GM23338 (cell line): ENCODE data around the gene ERGIC2. TPM values are rescaled to one million over a fixed set of nuclear protein-coding genes. Genes with fewer than 3 reads are reported as not detected.

Source experiments
- ATAC-seq: fragments of 200-7000 bp; cut with Tn5 transposase; 3 replicates; pipeline ENCODE4 v1.9.1; 2020
- DNase-seq: peaks from one replicate; pipeline ENCODE4 v3.0.0-alpha.2; 2015; ENCODE audit warnings: low spot score
- H2AFZ ChIP-seq: fragments of 200-600 bp; sonication (generic); 2 replicates; pipeline ENCODE4 v1.8.0; 2016; ENCODE audit warnings: antibody characterized with exemption, mild to moderate bottlenecking, moderate library complexity
- H3F3A ChIP-seq: fragments of 200-600 bp; sonication (generic); replicated peaks from 2 replicates; pipeline ENCODE4 v1.8.0; 2017; ENCODE audit warnings: antibody characterized with exemption, mixed run types, low read depth
- H3K27ac ChIP-seq: fragments of 200-600 bp; sonication (generic); 2 replicates; pipeline ENCODE4 v1.6.1; 2016; ENCODE audit warnings: low read depth
- H3K27me3 ChIP-seq: fragments of 200-600 bp; sonication (generic); 2 replicates; pipeline ENCODE4 v1.8.0; 2016; ENCODE audit warnings: mild to moderate bottlenecking, mixed run types, moderate library complexity; ENCODE audit not compliant: insufficient read depth
- H3K36me3 ChIP-seq: fragments of 200-600 bp; sonication (generic); 2 replicates; pipeline ENCODE4 v1.8.0; 2016; ENCODE audit warnings: mild to moderate bottlenecking; ENCODE audit not compliant: insufficient read depth
- H3K4me1 ChIP-seq: fragments of 200-600 bp; sonication (generic); 2 replicates; pipeline ENCODE4 v1.8.0; 2016; ENCODE audit warnings: mild to moderate bottlenecking, moderate library complexity; ENCODE audit not compliant: insufficient read depth
- H3K4me2 ChIP-seq: fragments of 200-600 bp; sonication (generic); 2 replicates; pipeline ENCODE4 v1.7.1; 2017; ENCODE audit warnings: mixed run types
- H3K4me3 ChIP-seq: fragments of 200-600 bp; sonication (generic); 2 replicates; pipeline ENCODE4 v1.6.1; 2016; ENCODE audit warnings: mixed run types
- H3K79me2 ChIP-seq: fragments of 200-600 bp; sonication (generic); replicated peaks from 2 replicates; pipeline ENCODE4 v1.8.0; 2017; ENCODE audit warnings: mild to moderate bottlenecking; ENCODE audit not compliant: insufficient read depth
- H3K9me2 ChIP-seq: fragments of 200-600 bp; sonication (generic); 2 replicates; pipeline ENCODE4 v1.8.0; 2017; ENCODE audit not compliant: insufficient read depth
- H4K20me1 ChIP-seq: fragments of 200-600 bp; sonication (generic); replicated peaks from 2 replicates; pipeline ENCODE4 v1.8.0; 2017; ENCODE audit warnings: mild to moderate bottlenecking; ENCODE audit not compliant: insufficient read depth
- H3K27ac Mint-ChIP-seq: 2 replicates; pipeline ENCODE4 v1.8.0; 2020; ENCODE audit warnings: inconsistent platforms, mild to moderate bottlenecking, moderate library complexity, mixed read lengths
- H3K27me3 Mint-ChIP-seq: 3 replicates; pipeline ENCODE4 v1.8.0; 2022; ENCODE audit warnings: low read depth, mild to moderate bottlenecking, moderate library complexity, mixed read lengths, inconsistent platforms; ENCODE audit not compliant: insufficient read depth, poor library complexity
- H3K36me3 Mint-ChIP-seq: 3 replicates; pipeline ENCODE4 v1.8.0; 2021; ENCODE audit warnings: low read depth, mild to moderate bottlenecking, inconsistent platforms, moderate library complexity, mixed read lengths
- H3K4me1 Mint-ChIP-seq: 3 replicates; pipeline ENCODE4 v1.8.0; 2020; ENCODE audit warnings: mild to moderate bottlenecking, inconsistent platforms, mixed read lengths
- H3K4me3 Mint-ChIP-seq: 3 replicates; pipeline ENCODE4 v1.8.0; 2021; ENCODE audit warnings: moderate library complexity, mild to moderate bottlenecking, inconsistent platforms, mixed read lengths
- H3K9me3 Mint-ChIP-seq: 3 replicates; pipeline ENCODE4 v1.8.0; 2020; ENCODE audit warnings: moderate library complexity, mild to moderate bottlenecking, inconsistent platforms, mixed read lengths
- CTCF ChIP-seq, 2 experiments: fragments of 200-600 bp in 1 of 2; sonication (generic) in 1 of 2; conservative IDR thresholded peaks; 2 replicates each; pipeline versions ENCODE4 v1.5.1 to v1.6.1; 2016 to 2017; ENCODE audit warnings: antibody characterized with exemption in 2 of 2, low read depth in 2 of 2, mild to moderate bottlenecking in 2 of 2, moderate library complexity in 1 of 2
- ETS1 ChIP-seq: IDR thresholded peaks from 2 replicates; pipeline ENCODE4 v1.6.1; 2016; ENCODE audit warnings: antibody characterized with exemption
- JUNB ChIP-seq: IDR thresholded peaks from one replicate; pipeline ENCODE4 v1.6.1; 2016; ENCODE audit warnings: antibody characterized with exemption; ENCODE audit not compliant: unreplicated experiment
- NANOG ChIP-seq: IDR thresholded peaks from 2 replicates; pipeline ENCODE4 v1.6.1; 2016; ENCODE audit warnings: antibody characterized with exemption, borderline replicate concordance
- ZNF114 ChIP-seq: fragments of 250-450 bp; sonication (Bioruptor Pico); IDR thresholded peaks from 2 replicates; pipeline ENCODE4 v1.5.0; 2020; ENCODE audit warnings: mild to moderate bottlenecking, moderate library complexity
- ZNF331 ChIP-seq: fragments of 250-450 bp; sonication (Bioruptor Pico); IDR thresholded peaks from 2 replicates; pipeline ENCODE4 v1.5.0; 2020; ENCODE audit warnings: low read depth, mild to moderate bottlenecking, moderate library complexity
- ZNF462 ChIP-seq: fragments of 250-450 bp; sonication (Bioruptor Pico); IDR thresholded peaks from 2 replicates; pipeline ENCODE4 v1.5.0; 2020; ENCODE audit warnings: mild to moderate bottlenecking, moderate library complexity
- polyA plus RNA-seq: library from polyadenylated mRNA; unstranded; fragments of >200 nt; fragmentation: Nextera tagmentation; extraction: Ambion mirVana; gene quantifications from 2 replicates; pipeline ENCODE4 v1.2.1, GENCODE V29; 2016
- total RNA-seq: library from RNA; depleted of rRNA; stranded (reverse); fragments of >200 nt; shearing (Covaris generic); gene quantifications from 2 replicates; pipeline ENCODE4 v1.2.3, GENCODE V29; 2014

The ERGIC2 gene
- total and polyA plus RNA-seq, 2 experiments from 2014 or later = 77.1 to 107 TPM

- no peak overlapping the region for H3K4me2 ChIP-seq
- peaks cover 8% of the 10 kb centered on the region for H3K36me3 ChIP-seq
- Mint-ChIP-seq H3K27me3 (peaks cover under 1% of the 10 kb centered on the region), H3K4me1 (peaks cover 15% of the 10 kb centered on the region; the same call in 2 of the 3 replicates), H3K4me3 (no peak overlapping the region), H3K27ac (no peak overlapping the region), H3K36me3 (peaks cover 24% of the 10 kb centered on the region), H3K9me3 (peaks cover 21% of the 10 kb centered on the region)
- ATAC-seq (peak; percentile 97), DNase-seq (peak; percentile 79)
- H3K9me2 ChIP-seq = peaks cover 5% of the 10 kb centered on the region; the same call in 1 of the 2 replicates
- no peaks in the 10 kb centered on the region for H3K4me1 ChIP-seq
- H3F3A ChIP-seq = no peaks in the 10 kb centered on the region
- no peak overlapping the region for H3K4me3 ChIP-seq
- TF ChIP-seq CTCF (conservative IDR thresholded peaks at IDR 0.05; ENCODE audit: low read depth in 2 of 2) = peak; percentile 88 to 100
- no peak for TF ChIP-seq ZNF331 (CRISPR knock-in tag)
- no peak for TF ChIP-seq ETS1
- no peak overlapping the region for H3K27ac ChIP-seq
- H3K27me3 ChIP-seq = no peaks in the 10 kb centered on the region
- H2AFZ ChIP-seq = no peak overlapping the region
- H3K79me2 ChIP-seq = no peaks in the 10 kb centered on the region
- no peaks in the 10 kb centered on the region for H4K20me1 ChIP-seq
These were observed 63.2 kb downstream of the ERGIC2 start for GRCh38 chr12:29317556-29318363.

GRCh38 chr12:29316752-29317151, 64.2 kb downstream of the ERGIC2 start:
- no peaks in the 10 kb centered on the region for H3F3A ChIP-seq
- no peak overlapping the region for H3K4me3 Mint-ChIP-seq
- H3K27me3 ChIP-seq = no peaks in the 10 kb centered on the region
- H3K36me3 ChIP-seq = no peaks in the 10 kb centered on the region
- no peak overlapping the region for H2AFZ ChIP-seq
- H3K27ac Mint-ChIP-seq = 0 out of 2 replicates have a peak overlapping the region, but pooled peaks have one; percentile 25
- peak; percentile 52 for DNase-seq
- H3K27ac ChIP-seq = no peak overlapping the region
- peaks cover 14% of the 10 kb centered on the region for H3K36me3 Mint-ChIP-seq
- no peaks in the 10 kb centered on the region for H3K4me1 ChIP-seq
- H4K20me1 ChIP-seq = no peaks in the 10 kb centered on the region
- H3K4me1 Mint-ChIP-seq = peaks cover 15% of the 10 kb centered on the region; the same call in 2 of the 3 replicates
- no peaks in the 10 kb centered on the region for H3K27me3 Mint-ChIP-seq
- H3K4me3 ChIP-seq = no peak overlapping the region
- peak; percentile 82 for ATAC-seq
- peaks cover 10% of the 10 kb centered on the region for H3K9me3 Mint-ChIP-seq
- peaks cover 2% of the 10 kb centered on the region; the same call in 1 of the 2 replicates for H3K9me2 ChIP-seq
- TF ChIP-seq ETS1 (no peak), ZNF462 (CRISPR knock-in tag) (peak; percentile 81), NANOG (no peak), JUNB (no peak), ZNF114 (CRISPR knock-in tag) (no peak)
- no peak overlapping the region for H3K4me2 ChIP-seq
- no peaks in the 10 kb centered on the region for H3K79me2 ChIP-seq
